DMS53 treated with DMSO at 0.1 percent for 48 hours (cell line): ENCODE data around the gene TTC23.

Experiments used
- DNase-seq: peaks from one replicate; lab custom pipeline; 2025; ENCODE audit not compliant: unreplicated experiment; lab: John Stamatoyannopoulos, UW

The TTC23 gene

GRCh38 chr15:99106417-99107220 is 142.8 kb downstream of the TTC23 start:
- no peak for DNase-seq

GRCh38 chr15:99105514-99106341 is 143.7 kb downstream of the TTC23 start:
- peak; percentile 37 for DNase-seq

- DNase-seq, result peak; percentile 85
These were observed 144.4 kb downstream of the TTC23 start, which contains the start of gene SYNM for GRCh38 chr15:99104788-99105513. Gene SYNM (plus strand): TSS chr15:99105080. CDS start chr15:99105200, 120 bp downstream.

DNA sequence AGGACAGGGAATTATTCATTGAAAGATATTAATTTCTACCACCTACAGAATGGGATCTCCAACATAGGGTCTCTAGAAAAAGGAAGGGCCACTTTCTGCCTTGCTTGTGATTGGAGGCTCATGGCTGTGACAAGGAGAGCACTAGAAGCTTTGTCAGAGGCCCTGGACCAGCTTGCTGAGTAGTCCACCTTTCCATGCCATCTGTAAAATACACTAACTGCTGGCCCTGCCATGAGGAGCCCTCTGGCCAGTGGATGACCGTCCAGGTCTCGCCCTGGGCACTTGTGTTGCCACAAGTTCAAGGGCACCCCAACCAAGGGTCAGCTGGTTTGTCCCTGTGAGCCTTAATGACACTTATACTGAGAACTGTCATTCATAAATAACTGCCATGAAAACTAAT is 146.1 kb downstream of the TTC23 start:
- DNase-seq, result no peak

GRCh38 chr15:99102332-99103235 is 146.8 kb downstream of the TTC23 start:
- DNase-seq, result no peak

- no peak for DNase-seq
These were observed 147.9 kb downstream of the TTC23 start for GRCh38 chr15:99101501-99101900.

DNA sequence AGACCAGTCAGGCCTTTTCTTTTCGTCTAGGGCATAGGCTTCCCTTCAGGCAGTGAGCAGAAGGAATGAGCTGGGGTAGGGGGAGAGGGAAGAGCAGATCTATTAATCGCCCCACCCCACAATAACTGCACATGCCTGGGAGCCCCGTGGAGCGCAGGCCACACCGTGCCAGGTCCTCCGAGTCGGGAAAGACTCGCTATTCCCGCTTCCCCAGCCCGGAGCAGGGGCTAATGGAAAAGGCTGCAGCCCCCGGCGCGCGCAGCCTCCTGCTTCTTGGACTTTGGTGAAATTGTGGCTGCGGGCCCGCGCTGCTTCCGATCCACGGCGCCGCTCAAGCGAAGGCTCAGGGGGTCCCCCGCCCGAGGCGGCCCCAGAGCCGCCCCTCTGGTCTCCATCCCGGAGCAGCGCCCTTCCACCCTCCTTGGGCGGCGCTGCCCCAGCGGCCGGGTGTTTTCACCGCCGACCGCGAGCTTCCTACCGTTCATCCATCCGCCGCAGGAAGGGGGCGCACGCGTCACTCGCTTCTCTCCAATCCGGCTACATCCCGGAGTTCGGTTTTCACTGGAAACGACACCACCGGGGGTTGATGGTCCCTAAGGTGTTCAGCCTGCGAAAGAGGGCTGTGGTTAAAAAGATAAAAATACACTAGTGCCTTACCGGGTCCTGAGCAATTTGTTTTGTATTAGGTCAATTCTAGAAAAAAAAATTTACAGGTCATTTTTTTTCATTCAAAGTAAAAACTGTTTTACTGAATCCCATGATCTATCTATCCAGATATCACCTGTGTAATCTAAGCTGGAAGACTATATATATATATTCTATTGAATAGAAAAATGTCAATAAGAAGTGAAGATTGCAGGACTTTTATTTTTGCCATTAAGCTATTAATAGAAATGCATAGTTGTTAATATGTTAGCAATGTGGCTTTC is 148.9 kb downstream of the TTC23 start:
- DNase-seq, result peak; percentile 36

GRCh38 chr15:99099661-99100060 is 149.7 kb downstream of the TTC23 start:
- DNase-seq, result no peak

DNA sequence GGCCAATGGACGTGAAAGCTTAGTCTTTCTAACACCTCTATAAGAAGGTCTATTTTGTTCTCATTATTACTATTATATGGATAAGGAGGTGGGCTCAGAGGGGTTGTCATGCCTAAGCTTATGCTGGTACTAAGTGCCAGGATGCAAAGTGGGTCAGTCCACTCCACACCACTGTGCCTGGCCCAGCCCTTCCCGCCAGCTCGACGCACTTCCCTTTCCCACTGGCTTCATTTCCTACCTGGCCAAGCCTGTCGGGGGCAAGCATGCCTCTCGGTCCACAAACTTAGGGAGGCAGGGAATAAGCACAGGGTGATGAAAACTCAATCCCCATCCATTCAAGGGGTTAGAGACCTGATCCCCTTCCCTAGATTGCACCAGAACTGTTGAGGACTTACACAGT is 150.4 kb downstream of the TTC23 start:
- no peak for DNase-seq

DNA sequence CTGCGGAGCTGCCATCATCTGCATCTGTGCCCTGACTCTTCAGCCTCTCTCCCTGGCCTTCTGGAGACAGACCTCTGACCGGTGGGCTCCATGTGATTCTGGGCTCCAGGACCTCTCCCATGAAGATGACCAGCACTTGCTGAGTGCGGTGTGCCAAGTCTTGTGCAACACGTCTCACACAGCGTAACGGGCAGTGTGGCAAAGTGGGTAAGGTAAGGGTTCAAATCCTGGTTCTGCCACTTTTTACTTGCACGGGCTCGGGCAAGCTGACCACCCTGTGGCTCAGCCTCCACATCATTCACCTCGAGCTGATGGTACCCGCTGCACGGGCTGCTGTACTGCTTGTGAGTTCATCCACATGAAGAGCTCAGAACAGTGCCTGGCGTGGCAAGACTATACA is 151.0 kb downstream of the TTC23 start:
- no peak for DNase-seq

GRCh38 chr15:99097441-99098410 is 151.7 kb downstream of the TTC23 start:
- no peak for DNase-seq

DNA sequence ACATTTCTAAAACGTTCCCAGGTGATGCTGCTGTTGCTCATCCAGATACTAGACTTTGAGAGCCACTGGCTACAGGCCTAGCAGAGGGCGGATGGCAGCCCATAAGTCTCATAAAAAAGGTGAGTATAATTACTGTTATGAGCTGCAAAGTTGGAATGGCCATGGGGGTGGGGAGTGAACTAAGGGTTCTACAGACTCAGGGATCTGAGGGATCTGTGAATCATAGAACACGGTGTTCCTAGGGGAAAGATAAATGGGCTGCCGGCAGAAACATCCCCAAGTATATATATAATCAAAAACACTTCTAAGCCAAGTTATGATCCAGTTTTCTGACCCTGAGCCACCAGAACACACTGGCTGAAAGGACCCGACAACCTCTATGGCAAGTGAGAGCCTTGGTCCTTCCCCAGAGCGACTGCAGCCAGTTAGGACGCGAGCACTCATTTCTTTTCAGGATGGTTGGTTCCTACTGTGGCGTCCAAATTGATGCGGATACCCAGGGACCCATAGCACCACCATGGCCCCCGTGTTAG is 152.4 kb downstream of the TTC23 start:
- no peak for DNase-seq

DNA sequence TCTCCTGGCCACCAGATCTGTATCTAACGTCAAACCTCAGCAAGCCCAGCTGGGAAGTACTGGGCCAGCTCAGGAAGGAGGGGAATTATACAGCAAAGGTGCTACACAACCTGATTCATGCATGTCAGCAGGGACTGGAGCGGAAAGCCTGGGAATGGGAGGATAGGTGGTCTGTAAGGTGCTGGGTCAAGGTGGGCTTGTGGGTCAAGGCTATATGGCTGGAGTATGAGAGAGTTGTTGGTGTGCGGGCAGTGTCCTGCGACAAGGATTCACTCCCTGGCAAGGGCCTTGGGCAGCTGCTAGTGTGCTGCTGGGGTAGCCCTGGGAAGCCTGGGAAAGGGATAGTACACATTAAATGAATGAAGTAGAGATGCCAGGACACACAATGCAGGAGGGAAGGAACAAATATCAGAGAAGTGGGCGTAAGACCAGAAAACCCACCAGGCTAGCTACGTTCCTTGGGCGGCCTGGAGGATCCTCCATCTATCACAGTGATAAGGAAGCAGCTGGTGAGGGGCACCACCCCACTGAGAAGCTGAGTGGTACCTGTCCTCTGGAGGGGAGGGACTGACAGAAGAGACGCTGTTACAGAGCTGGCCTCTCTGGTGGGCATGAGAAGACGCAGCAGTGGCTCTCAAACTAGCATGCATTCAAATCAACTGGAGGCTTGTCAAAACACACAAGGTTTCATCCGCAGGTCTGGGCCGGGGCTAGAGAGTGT is 153.0 kb downstream of the TTC23 start:
- DNase-seq, result no peak

GRCh38 chr15:99095626-99096025 is 153.8 kb downstream of the TTC23 start:
- DNase-seq, result no peak

GRCh38 chr15:99092554-99093172 is 156.7 kb downstream of the TTC23 start:
- no peak for DNase-seq

DNA sequence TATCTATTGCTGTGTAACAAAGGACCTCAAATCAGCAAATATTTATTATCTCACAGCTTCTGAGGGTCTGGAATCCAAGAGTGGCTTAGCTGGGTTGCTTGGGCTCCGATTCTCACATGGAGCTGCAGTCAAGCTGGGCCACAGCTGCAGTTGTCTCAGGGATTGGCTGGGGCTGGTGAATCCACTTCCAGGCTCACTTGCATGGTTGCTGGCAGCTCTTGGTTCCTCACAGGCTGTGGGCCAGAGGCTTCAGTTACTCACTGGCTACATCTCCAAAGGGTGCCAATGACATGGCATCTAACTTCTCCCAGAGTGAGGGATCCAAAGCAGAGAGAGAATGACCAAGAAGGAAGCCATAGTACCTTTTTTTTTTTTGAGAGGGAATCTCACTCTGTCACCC is 158.4 kb downstream of the TTC23 start:
- DNase-seq, result no peak
